Panc1 (cell line): ENCODE measurements around the gene SMAD7. TPM values are rescaled to one million over a fixed set of nuclear protein-coding genes. Genes with fewer than 3 reads are reported as not detected.

ENCODE experiments used
- ATAC-seq: fragments of 200-7000 bp; cut with Tn5 transposase; 2 replicates; pipeline ENCODE4 v1.9.1; 2020; ENCODE audit warnings: mild to moderate bottlenecking, moderate library complexity
- BruUV-seq: library from RNA; stranded (reverse); fragments of 400-500 nt; replicated peaks from 2 replicates; lab custom pipeline; 2021; lab: Mats Ljungman, UMichigan
- CTCF ChIA-PET: fragments of 300-600 bp; sonication (Branson Sonifier 250); formaldehyde crosslinking; loops from one replicate; lab custom pipeline; 2022; ENCODE audit warnings: antibody characterized with exemption; lab: Charles Lee
- POLR2A ChIA-PET: fragments of 300-600 bp; sonication (Branson Sonifier 250); formaldehyde crosslinking; loops from one replicate; lab custom pipeline; 2022; ENCODE audit warnings: antibody characterized with exemption; lab: Charles Lee
- DNase-seq: peaks from one replicate; pipeline ENCODE4 v3.0.0-alpha.2; 2010; ENCODE audit warnings: low read depth, low spot score
- H3K27ac ChIP-seq: 2 replicates; pipeline ENCODE4 v1.5.1; 2011; ENCODE audit warnings: mild to moderate bottlenecking, low read length, inconsistent platforms
- H3K27me3 ChIP-seq: fragments of 200-500 bp; sonication (Bioruptor generic); 2 replicates; pipeline ENCODE4 v1.6.0; 2014; ENCODE audit warnings: low read length, inconsistent platforms; ENCODE audit not compliant: control insufficient read depth, insufficient read depth
- H3K36me3 ChIP-seq: fragments of 200-500 bp; sonication (Bioruptor generic); 2 replicates; pipeline ENCODE4 v1.5.1; 2014; ENCODE audit warnings: inconsistent platforms, mild to moderate bottlenecking, low read length, moderate library complexity; ENCODE audit not compliant: control insufficient read depth, insufficient read depth
- H3K4me1 ChIP-seq: 2 replicates; pipeline ENCODE4 v1.5.1; 2011; ENCODE audit warnings: inconsistent platforms, mild to moderate bottlenecking, low read length, moderate library complexity; ENCODE audit not compliant: control insufficient read depth, insufficient read depth
- H3K4me3 ChIP-seq, 2 experiments: 2 replicates each; pipeline ENCODE4 v1.5.1; 2011 to 2012; ENCODE audit warnings: low read depth in 2 of 2, low read length in 2 of 2, mild to moderate bottlenecking in 2 of 2, inconsistent platforms in 1 of 2, moderate library complexity in 1 of 2
- H3K9me3 ChIP-seq: fragments of 200-500 bp; sonication (Bioruptor generic); 2 replicates; pipeline ENCODE4 v1.5.1; 2014; ENCODE audit warnings: low read depth, mild to moderate bottlenecking, inconsistent platforms, low read length, moderate library complexity; ENCODE audit not compliant: control insufficient read depth, insufficient read depth
- CTCF ChIP-seq: fragments of 450-650 bp; IDR thresholded peaks from 2 replicates; pipeline ENCODE4 v1.5.1; 2017; ENCODE audit warnings: mild to moderate bottlenecking
- POLR2AphosphoS5 ChIP-seq: IDR thresholded peaks from 2 replicates; pipeline ENCODE4 v1.6.1; 2012; ENCODE audit warnings: mild to moderate bottlenecking, low read depth, low read length, moderate library complexity
- REST ChIP-seq, 2 experiments: IDR thresholded peaks; 2 replicates each; pipeline ENCODE4 v1.6.1; 2011 to 2012; ENCODE audit warnings: low read depth in 2 of 2, control low read depth in 1 of 2, low read length in 1 of 2, mild to moderate bottlenecking in 1 of 2, moderate library complexity in 1 of 2; ENCODE audit not compliant: insufficient read depth in 1 of 2
- SIN3A ChIP-seq: IDR thresholded peaks from 2 replicates; pipeline ENCODE4 v1.6.1; 2012; ENCODE audit warnings: low read depth, mild to moderate bottlenecking, low read length, moderate library complexity, borderline replicate concordance; ENCODE audit not compliant: insufficient read depth
- TCF7L2 ChIP-seq: IDR thresholded peaks from 2 replicates; pipeline ENCODE4 v1.6.1; 2011; ENCODE audit warnings: mild to moderate bottlenecking, low read depth, low read length, inconsistent platforms
- in situ Hi-C: cut with HindIII; loops from 2 replicates; pipeline ENCODE4 v1.10.0; 2016; ENCODE audit warnings: low sequenced_read_pairs, low pct_unique_long_range_greater_than_20kb
- intact Hi-C: fragments of 100-400 bp; cut with micrococcal nuclease; formaldehyde crosslinking; loops from one replicate; pipeline ENCODE4 v1.10.0; 2022; ENCODE audit not compliant: unreplicated experiment
- total RNA-seq: library from RNA; stranded (reverse); gene quantifications from one replicate; pipeline ENCODE4 v1.2.1, GENCODE V29; 2021; ENCODE audit not compliant: unreplicated experiment

Gene SMAD7
- total RNA-seq, 1 experiment from 2014 or later: 21.3 TPM

DNA sequence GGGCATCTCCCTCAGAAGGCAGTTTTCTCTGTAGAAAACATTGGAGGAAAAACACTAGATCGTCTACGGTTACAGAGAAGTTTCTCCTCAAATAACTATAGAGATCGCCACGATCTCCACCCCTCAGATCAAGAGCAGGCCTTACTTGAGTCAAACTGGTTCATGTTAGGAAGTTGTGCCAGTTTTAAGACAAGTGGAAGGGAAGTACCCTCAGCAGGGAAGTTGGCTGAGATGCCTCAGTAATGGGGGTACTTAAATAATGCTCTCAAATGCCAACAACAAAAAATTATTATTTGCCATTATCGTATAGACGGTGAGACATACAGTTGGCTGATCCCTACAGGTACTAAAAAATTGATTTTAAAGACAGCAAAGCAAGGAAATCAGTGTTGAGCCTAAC is 8.2 kb upstream of the SMAD7 start:
- no peak for ATAC-seq
- Histone ChIP-seq H3K27ac (no peak overlapping the region), H3K9me3 (no peaks in the 10 kb centered on the region), H3K36me3 (no peaks in the 10 kb centered on the region), H3K4me3 (no peak overlapping the region), H3K4me1 (peaks cover 14% of the 10 kb centered on the region; the same call in 1 of the 2 replicates), H3K27me3 (no peaks in the 10 kb centered on the region)
- no peak for DNase-seq
- ChIA-PET CTCF (no interaction called here), POLR2A (interaction anchor here (0.6 to 0.7 kb wide), 2 partner anchors 81 to 253 kb away, joined by 3 read pairs; no protein-coding TSS in a partner anchor)
- intact Hi-C loops: no loop called here
- in situ Hi-C loops: no loop called here
- TF ChIP-seq CTCF: no peak
- no peak for TF ChIP-seq TCF7L2
- no peak for TF ChIP-seq REST (IDR thresholded peaks at IDR 0.05; ENCODE audit: insufficient read depth in 1 of 2, low read depth in 2 of 2, low read length in 1 of 2)
- TF ChIP-seq POLR2AphosphoS5: no peak
- TF ChIP-seq SIN3A: no peak
- no TSS peak for BruUV-seq

- Histone ChIP-seq H3K4me3 (no peak overlapping the region), H3K27me3 (no peaks in the 10 kb centered on the region), H3K27ac (no peak overlapping the region; the same call in 1 of the 2 replicates), H3K9me3 (no peaks in the 10 kb centered on the region), H3K4me1 (peaks cover 18% of the 10 kb centered on the region), H3K36me3 (no peaks in the 10 kb centered on the region)
- in situ Hi-C loops: no loop called here
- ChIA-PET CTCF (no interaction called here), POLR2A (no interaction called here)
- BruUV-seq: no TSS peak
- no peak for ATAC-seq
- intact Hi-C loops: no loop called here
- no peak for DNase-seq
- TF ChIP-seq SIN3A: no peak
- TF ChIP-seq POLR2AphosphoS5: no peak
- no peak for TF ChIP-seq REST (IDR thresholded peaks at IDR 0.05; ENCODE audit: insufficient read depth in 1 of 2, low read depth in 2 of 2, low read length in 1 of 2)
- no peak for TF ChIP-seq CTCF
- no peak for TF ChIP-seq TCF7L2
Observed at GRCh38 chr18:48957616-48958015, 6.9 kb upstream of the SMAD7 start.
